ENCODE measurements around the gene PLCD3.

- TF ChIP-seq CTCF (IDR thresholded peaks at IDR 0.05) (no peak), POLR2A (IDR thresholded peaks at IDR 0.05) (peak in 1 of 2 donors; percentile 81)
Measured at GRCh38 chr17:45161288-45162024, 29.1 kb upstream of the PLCD3 start, which contains the start of gene HEXIM2.
